ENCODE results near the gene CYB561A3. TPM values are rescaled to one million over a fixed set of nuclear protein-coding genes. Genes with fewer than 3 reads are reported as not detected.

The CYB561A3 gene
- polyA plus RNA-seq, 1 experiment, result 91.3 TPM

DNA sequence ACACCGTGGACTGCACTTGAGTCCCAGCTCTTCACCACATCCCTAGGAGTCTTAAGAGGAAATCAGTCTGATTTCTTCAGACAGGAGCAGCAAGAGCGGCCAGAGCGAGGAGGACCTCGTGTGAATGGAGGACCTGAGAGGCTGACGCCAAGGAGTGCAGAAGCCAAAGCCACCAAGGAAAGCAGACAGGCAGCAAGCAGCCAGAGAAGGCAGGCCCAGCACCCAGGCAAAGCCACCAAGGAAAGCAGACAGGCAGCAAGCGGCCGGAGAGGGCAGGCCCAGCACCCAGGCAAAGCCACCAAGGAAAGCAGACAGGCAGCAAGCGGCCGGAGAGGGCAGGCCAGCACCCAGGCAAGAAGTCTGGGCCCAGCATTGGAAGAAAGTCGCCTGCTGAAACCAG lies 11.8 kb downstream of the CYB561A3 start:
- CTCF ChIA-PET, result interaction anchor here (1.2 to 6.6 kb wide), 3 partner anchors 12 to 36 kb away, joined by 3 to 56 read pairs (median 16); partner anchors contain the start of genes CYB561A3 and TMEM138
- TF ChIP-seq, protein P1, sequence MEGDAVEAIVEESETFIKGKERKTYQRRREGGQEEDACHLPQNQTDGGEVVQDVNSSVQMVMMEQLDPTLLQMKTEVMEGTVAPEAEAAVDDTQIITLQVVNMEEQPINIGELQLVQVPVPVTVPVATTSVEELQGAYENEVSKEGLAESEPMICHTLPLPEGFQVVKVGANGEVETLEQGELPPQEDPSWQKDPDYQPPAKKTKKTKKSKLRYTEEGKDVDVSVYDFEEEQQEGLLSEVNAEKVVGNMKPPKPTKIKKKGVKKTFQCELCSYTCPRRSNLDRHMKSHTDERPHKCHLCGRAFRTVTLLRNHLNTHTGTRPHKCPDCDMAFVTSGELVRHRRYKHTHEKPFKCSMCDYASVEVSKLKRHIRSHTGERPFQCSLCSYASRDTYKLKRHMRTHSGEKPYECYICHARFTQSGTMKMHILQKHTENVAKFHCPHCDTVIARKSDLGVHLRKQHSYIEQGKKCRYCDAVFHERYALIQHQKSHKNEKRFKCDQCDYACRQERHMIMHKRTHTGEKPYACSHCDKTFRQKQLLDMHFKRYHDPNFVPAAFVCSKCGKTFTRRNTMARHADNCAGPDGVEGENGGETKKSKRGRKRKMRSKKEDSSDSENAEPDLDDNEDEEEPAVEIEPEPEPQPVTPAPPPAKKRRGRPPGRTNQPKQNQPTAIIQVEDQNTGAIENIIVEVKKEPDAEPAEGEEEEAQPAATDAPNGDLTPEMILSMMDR (IDR thresholded peaks at IDR 0.05; ENCODE audit: insufficient read depth, low read depth, low read length), result no peak
- Histone ChIP-seq H3K4me3 (ENCODE audit: low read depth, low read length) (no peak overlapping the region), H3K36me3 (ENCODE audit: control insufficient read depth, insufficient read depth, low read length) (peaks cover 15% of the 10 kb centered on the region), H3K27me3 (ENCODE audit: control insufficient read depth, insufficient read depth, low read length) (no peaks in the 10 kb centered on the region)
- POLR2A ChIA-PET, result no interaction called here
- DNase-seq (ENCODE audit: low read depth), result no peak

DNA sequence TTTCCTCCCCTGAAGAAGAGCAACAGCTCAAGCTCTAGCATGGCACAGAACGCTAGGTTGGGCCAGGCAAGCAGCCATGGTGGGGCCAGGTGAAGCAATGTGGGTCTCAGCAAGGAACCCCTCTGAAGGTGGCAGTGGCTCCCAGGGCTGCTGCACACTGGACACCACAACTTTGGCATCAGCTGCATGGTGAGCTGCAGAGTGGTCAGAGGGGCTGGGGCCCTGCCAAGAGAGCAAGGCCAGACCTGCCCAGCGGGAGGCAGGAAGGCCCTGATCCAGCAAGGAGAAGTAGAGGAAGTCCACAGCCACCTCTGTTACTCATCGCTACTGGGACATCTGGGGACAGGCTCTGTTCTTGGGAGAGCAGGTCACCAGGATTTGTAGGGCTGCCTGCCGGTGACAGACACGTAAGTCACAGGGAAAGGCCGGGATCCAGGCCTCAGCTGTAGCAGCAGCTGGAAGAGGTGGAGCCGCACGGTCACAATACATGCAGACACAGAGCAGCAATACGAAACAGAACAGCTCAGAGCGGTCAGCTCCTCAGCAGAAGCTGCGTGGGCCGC lies 12.4 kb downstream of the CYB561A3 start:
- ChIA-PET CTCF (interaction anchor here (1.2 to 6.6 kb wide), 3 partner anchors 13 to 37 kb away, joined by 3 to 56 read pairs (median 16); partner anchors contain the start of genes CYB561A3 and TMEM138), POLR2A (no interaction called here)
- DNase-seq (ENCODE audit: low read depth), result no peak
- peaks cover 15% of the 10 kb centered on the region for H3K36me3 ChIP-seq (ENCODE audit: control insufficient read depth, insufficient read depth, low read length)
- H3K27me3 ChIP-seq (ENCODE audit: control insufficient read depth, insufficient read depth, low read length), result no peaks in the 10 kb centered on the region
- TF ChIP-seq, protein P1 (IDR thresholded peaks at IDR 0.05; ENCODE audit: insufficient read depth, low read depth, low read length), result no peak
- no peak overlapping the region for H3K4me3 ChIP-seq (ENCODE audit: low read depth, low read length)

DNA sequence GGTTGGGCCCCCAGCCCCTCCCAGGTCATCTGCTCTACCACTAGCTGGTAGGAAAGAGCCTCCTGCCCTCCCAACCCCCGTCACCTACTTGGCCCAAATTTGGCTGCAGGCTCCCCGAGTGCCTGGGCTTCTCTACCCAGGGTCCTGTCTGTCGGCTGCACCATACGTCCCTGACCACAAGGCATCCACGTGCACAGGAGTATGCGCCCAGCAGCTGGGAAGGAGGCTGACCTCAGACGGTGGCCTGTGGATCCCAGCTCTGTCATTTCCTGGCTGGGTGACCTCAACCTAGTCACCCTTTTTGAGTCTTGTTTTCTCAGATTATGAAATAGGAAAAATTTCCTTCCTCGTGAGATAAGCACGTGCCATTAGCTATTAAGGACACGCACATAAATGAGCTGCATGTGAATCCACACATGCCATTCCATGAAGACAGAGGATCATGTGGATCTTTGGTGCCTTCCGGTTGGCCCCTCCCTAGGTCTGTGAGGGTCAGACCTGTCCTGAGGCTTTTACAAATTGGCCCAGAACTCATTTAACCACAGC lies 13.7 kb downstream of the CYB561A3 start:
- ChIA-PET CTCF (interaction anchor here (1.1 to 6.6 kb wide), 3 partner anchors 9 to 38 kb away, joined by 3 to 56 read pairs (median 16); no protein-coding TSS in a partner anchor), POLR2A (no interaction called here)
- H3K36me3 ChIP-seq (ENCODE audit: control insufficient read depth, insufficient read depth, low read length), result peaks cover 15% of the 10 kb centered on the region
- no peak overlapping the region for H3K4me3 ChIP-seq (ENCODE audit: low read depth, low read length)
- no peaks in the 10 kb centered on the region for H3K27me3 ChIP-seq (ENCODE audit: control insufficient read depth, insufficient read depth, low read length)
- DNase-seq (ENCODE audit: low read depth), result no peak
- TF ChIP-seq, protein P1 (IDR thresholded peaks at IDR 0.05; ENCODE audit: insufficient read depth, low read depth, low read length), result no peak

DNA sequence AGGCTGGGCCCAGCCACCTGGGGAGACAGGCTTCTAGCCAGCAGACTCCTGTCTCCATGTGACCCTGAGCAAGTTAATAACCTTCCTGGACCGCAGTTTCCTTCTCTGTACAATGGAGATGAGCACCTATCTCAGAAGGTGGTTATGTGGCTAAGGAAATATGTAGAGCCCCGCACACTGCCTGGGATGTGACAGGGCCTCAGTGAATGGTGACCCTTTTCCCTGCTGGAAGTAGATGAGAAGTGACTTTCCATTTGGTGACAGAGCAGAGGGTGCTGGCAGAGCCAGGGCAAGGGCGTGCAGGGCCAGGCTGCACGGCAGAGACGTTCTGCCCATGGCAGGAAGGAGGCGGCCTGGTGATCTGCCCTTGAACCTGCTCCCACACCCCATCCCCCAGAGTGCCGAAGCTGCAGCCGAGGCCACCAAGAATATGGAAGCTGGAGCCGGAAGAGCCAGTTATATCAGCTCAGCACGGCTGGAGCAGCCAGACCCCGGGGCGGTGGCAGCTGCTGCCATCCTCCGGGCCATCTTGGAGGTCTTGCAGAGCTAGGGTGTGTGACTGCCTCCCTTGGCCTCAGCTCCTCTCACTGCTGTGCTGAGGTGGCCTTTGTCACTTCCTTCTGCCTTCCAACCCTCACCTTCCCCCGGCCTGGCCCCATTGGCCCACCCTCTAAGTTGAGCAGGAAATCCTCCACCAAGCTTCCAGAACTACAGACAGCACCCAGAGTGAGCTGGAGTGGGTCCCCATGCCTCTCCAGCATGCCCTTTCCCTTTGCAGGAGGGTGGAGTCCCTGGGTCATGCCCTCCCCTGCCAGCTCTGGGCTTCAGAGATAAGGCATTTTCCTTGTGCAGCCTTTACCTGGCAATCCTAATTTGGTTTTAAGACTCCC lies 15.5 kb downstream of the CYB561A3 start:
- POLR2A ChIA-PET, result no interaction called here

More for the DNA sequence above, 15.5 kb downstream of the CYB561A3 start:
- no peak for DNase-seq (ENCODE audit: low read depth)
- H3K36me3 ChIP-seq (ENCODE audit: control insufficient read depth, insufficient read depth, low read length), result peaks cover 17% of the 10 kb centered on the region
- no peaks in the 10 kb centered on the region for H3K27me3 ChIP-seq (ENCODE audit: control insufficient read depth, insufficient read depth, low read length)
- TF ChIP-seq, protein P1 (IDR thresholded peaks at IDR 0.05; ENCODE audit: insufficient read depth, low read depth, low read length), result no peak
- H3K4me3 ChIP-seq (ENCODE audit: low read depth, low read length), result no peak overlapping the region
- CTCF ChIA-PET, result interaction anchor here (1.0 to 6.6 kb wide), 6 partner anchors 10 to 46 kb away, joined by 3 to 56 read pairs (median 4); partner anchors contain the start of gene TMEM216

All from BJ (cell line).